Measurements from ENCODE around the gene MYT1. TPM values are rescaled to one million over a fixed set of nuclear protein-coding genes. Genes with fewer than 3 reads are reported as not detected.

Gene MYT1
- total and polyA plus RNA-seq, 2 of the 8 experiments (the other 6 are each of a cell fraction or from before 2014, with no cell fraction given): 0.63 to 2.0 TPM

- TF ChIP-seq EP300 (IDR thresholded peaks at IDR 0.05; ENCODE audit: borderline replicate concordance in 1 of 2, low read depth in 2 of 2, low read length in 2 of 2) (no peak), RBBP5 (IDR thresholded peaks at IDR 0.05; ENCODE audit: borderline replicate concordance, low read depth, low read length) (no peak), CEBPB (IDR thresholded peaks at IDR 0.05; ENCODE audit: low read depth, low read length) (no peak)
These were observed 55.5 kb downstream of the MYT1 start (continued) for GRCh38 chr20:64219730-64220129.

Data from H1 (cell line).